ES-I3 (cell line): Measurements from ENCODE around the gene DEFB132.

ENCODE experiments used
- H3K36me3 ChIP-seq: 2 replicates; pipeline ENCODE4 v1.6.1; 2013; ENCODE audit warnings: mild to moderate bottlenecking, low read length, control low read depth, moderate library complexity; ENCODE audit not compliant: insufficient read depth
- H3K4me1 ChIP-seq: 2 replicates; pipeline ENCODE4 v1.6.1; 2013; ENCODE audit warnings: mild to moderate bottlenecking, control low read depth, low read length; ENCODE audit not compliant: insufficient read depth
- H3K9ac ChIP-seq: 2 replicates; pipeline ENCODE4 v1.6.1; 2013; ENCODE audit warnings: low read depth, mild to moderate bottlenecking, low read length, moderate library complexity
- H3K9me3 ChIP-seq: 2 replicates; pipeline ENCODE4 v1.6.1; 2013; ENCODE audit warnings: mild to moderate bottlenecking, low read length, moderate library complexity; ENCODE audit not compliant: control insufficient read depth, insufficient read depth

Gene DEFB132

DNA sequence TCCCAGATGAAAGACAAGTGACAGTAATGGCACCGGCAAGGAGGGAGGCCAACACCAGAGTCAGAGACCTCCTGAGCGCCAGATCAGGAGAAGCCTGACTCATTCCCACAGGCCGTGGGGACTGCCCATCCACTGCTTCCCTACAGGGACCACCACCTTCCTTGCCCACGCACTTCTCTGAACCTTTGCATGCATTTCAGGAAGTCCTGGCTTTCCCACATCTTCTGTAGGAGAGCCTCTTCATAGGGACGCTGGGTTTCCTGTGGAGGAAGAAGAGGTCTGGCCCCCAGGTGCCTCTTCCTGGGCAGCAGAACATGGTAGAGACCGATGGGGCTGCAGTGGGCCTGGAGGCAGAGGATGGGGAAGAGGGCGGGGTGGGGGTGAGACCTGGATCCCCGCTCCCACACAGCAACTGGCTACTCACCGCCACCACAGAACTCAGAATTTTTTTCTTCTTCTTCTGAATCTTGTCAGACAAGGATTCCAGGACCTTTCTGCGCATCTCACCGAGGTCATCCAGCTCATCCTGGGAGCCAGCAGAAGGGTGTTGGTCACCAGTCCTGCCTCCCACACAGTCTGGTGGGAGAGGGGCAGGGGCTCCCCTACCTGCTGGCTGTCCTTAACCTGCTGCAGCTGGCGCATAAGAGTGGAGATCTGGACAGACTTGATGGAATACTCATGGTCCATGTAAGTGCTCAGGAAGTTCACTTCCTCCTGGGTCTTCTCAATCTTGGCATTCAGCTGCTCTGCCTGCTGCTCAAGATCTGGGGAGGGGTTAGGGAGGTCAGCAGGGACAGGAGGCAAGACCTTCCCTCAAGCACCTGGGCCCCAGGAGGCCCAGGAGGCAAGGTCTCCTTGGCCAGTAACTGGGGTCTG is 19.3 kb downstream of the DEFB132 start:
- no peaks in the 10 kb centered on the region for H3K36me3 ChIP-seq
- no peaks in the 10 kb centered on the region for H3K4me1 ChIP-seq
- no peaks in the 10 kb centered on the region for H3K9me3 ChIP-seq
- H3K9ac ChIP-seq = no peak overlapping the region

DNA sequence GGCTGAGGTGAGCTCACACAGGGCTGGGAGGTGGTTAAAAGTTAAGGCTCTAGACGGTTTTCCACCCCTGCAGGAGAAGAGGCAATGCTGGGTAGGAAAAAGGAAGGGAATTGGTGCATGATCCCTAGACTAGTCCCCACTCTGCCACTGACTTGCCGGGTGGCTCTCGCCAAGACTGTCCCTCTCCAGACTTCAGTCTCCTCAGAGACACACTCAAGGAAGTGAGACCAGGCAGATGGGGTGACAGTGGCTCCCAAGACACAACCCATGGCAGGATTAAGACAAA is 19.9 kb downstream of the DEFB132 start:
- Histone ChIP-seq H3K9me3 (no peaks in the 10 kb centered on the region), H3K4me1 (no peaks in the 10 kb centered on the region), H3K9ac (no peak overlapping the region), H3K36me3 (no peaks in the 10 kb centered on the region)

DNA sequence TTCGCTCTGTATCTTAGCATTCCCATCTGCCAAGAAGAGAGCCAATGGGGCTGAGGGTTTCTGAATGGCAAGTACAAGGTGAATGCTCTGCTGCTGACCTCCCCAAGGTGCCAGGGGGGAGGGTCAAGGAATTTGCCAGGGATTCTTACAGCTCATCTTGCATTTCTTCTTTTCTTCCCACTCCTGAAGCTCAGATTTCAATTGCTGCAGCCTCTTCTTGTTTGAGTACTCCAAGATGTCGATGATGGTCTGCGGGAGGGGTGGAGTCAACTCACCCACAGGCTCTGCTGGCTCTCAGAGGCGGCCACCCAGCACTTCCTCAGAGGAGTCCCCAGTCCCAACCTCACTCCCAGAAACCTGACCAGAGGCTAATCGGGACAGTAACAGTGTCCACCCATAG is 20.7 kb downstream of the DEFB132 start:
- H3K36me3 ChIP-seq = no peaks in the 10 kb centered on the region
- H3K9me3 ChIP-seq = no peaks in the 10 kb centered on the region
- no peaks in the 10 kb centered on the region for H3K4me1 ChIP-seq
- no peak overlapping the region for H3K9ac ChIP-seq

DNA sequence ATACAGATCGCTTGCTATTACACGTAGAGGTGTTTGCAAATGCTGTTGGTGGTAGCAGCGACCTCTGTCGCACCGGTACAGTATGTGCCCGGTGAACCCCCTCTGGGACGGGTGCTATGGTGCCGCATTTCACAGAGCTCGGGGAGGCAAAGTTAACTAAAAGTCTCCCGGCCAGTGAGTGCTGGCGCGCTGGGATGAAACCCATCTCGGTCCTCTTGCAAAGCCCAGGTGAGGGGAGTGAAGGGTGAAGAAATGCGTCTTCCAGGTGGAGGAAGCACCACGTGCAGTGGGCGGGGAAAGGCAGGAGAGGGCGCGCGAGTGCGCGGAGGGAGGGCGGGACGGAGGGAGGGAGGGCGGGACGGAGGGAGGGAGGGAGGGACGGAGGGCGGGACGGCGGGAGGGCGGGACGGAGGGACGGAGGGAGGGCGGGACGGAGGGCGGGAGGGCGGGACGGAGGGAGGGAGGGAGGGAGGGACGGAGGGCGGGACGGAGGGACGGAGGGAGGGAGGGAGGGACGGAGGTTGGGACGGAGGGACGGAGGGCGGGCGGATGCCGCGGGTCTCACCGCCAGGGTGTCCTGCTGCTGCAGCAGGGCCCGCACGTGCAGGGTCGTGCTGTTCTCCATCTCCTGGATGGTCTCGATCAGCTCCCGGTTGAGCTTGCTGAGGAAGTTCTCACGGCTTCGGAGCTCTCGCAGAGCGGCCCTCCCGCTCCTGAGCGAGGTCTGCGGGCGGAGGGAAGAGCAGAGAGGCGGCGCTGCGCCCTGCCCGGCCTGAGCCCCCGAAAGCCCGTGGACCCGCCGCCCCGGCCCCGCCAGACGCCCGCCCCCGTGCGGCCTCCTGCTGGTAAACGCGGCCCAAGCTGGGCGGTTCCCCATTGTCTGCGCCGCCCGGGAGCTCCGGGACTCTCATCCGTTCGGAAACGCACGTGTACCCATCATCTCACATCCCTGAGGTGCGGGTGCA is 21.4 kb downstream of the DEFB132 start:
- Histone ChIP-seq H3K9me3 (no peaks in the 10 kb centered on the region), H3K9ac (peak overlapping the region; percentile 28; the same call in 1 of the 2 replicates), H3K36me3 (no peaks in the 10 kb centered on the region), H3K4me1 (no peaks in the 10 kb centered on the region)

DNA sequence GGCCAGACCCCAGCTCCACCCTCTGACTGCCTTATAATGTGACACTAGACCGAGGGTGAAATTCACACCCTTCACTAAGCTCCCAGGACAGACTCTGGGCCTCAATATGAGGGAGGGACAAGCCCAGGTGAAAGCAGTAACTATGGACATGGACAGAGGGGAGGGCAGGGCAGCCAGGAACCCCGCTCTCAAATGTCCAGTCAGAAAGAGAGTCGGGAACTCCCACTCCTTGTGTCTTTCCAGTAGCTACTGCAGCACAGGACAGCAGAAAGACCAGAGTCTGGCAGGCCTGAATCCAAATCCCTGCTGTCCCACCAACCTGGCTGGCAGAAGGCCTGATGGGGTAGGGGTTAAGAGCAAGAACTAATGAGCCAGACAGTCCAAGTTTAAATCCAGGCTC is 26.6 kb downstream of the DEFB132 start:
- Histone ChIP-seq H3K9me3 (no peaks in the 10 kb centered on the region; the same call in 1 of the 2 replicates), H3K4me1 (no peaks in the 10 kb centered on the region), H3K36me3 (no peaks in the 10 kb centered on the region), H3K9ac (no peak overlapping the region)

DNA sequence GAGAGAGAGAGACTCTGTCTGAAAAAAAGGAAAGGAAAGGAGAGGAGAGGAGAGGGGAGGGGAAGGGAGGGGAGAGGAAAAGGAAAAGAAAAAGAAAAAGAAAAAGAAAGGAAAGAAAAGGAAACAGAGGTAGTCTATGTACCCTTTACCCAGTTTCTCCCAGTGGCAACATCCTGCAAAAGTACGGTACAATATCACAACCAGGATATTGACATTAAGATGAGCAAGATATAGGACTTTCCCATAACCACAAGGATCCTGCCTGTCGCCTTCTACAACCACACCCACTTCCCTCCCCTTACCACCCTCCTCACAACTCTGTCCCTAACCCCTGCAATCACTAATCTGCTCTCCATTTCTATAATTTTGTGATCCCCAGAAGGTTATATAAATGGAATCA is 29.0 kb downstream of the DEFB132 start:
- peaks cover 4% of the 10 kb centered on the region; the same call in 1 of the 2 replicates for H3K4me1 ChIP-seq
- no peaks in the 10 kb centered on the region for H3K36me3 ChIP-seq
- no peak overlapping the region for H3K9ac ChIP-seq
- no peaks in the 10 kb centered on the region; the same call in 1 of the 2 replicates for H3K9me3 ChIP-seq

DNA sequence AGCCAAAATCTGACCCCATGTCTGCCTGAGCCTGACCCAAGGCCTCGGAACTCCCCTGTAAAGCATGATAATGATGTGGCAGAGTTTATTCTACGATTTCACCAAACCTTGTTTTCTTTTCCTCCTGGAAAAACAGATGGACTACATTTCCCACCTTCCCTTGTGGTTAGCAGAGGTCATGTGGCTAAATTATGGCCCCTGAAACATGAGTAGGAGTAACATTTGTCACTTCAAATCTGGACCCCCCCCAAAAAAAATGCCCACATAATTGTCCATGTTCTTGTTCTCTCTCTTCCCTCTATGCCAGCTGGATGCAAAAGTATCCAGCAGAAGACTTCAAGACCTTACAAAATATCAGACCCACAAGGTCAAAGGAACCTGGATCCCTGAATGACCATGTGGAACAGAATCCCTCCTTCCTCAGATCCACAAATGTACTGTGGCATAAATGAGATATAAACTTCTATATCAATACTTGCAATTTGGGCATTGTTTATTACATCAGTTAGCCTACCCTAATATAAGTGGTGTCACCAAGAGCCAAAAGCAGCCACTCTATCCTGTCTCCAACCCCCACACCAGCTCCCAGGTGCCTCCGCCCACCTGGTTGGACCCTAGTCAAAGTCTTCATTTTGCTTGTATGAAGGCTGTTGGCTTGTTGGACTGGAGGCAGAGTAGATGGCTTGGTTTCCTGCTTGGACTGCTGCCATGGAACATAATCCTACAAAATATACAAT is 31.6 kb downstream of the DEFB132 start:
- Histone ChIP-seq H3K4me1 (peaks cover 9% of the 10 kb centered on the region; the same call in 1 of the 2 replicates), H3K9ac (peak overlapping the region; percentile 61; the same call in 1 of the 2 replicates), H3K36me3 (no peaks in the 10 kb centered on the region), H3K9me3 (no peaks in the 10 kb centered on the region; the same call in 1 of the 2 replicates)

DNA sequence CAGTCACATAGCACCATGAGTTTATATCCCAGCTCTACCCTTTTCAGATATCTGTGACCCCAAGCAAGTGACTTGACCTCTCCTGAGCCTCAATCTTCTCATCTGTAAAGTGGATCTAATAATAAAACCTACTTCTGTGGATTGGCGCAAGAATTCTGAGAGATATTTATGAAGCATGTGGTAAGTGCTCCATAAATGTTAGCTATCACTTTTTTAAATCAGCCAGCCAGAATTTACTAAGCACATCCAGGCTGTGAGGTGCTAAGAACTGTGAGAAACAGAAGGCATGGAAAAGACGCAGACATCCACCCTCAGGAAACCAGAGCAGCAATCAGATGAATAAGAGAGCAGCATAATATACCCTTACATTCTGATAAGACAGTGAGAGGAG is 32.2 kb downstream of the DEFB132 start:
- peaks cover 9% of the 10 kb centered on the region; the same call in 1 of the 2 replicates for H3K4me1 ChIP-seq
- no peaks in the 10 kb centered on the region; the same call in 1 of the 2 replicates for H3K9me3 ChIP-seq
- H3K9ac ChIP-seq = peak overlapping the region; percentile 61
- H3K36me3 ChIP-seq = no peaks in the 10 kb centered on the region

DNA sequence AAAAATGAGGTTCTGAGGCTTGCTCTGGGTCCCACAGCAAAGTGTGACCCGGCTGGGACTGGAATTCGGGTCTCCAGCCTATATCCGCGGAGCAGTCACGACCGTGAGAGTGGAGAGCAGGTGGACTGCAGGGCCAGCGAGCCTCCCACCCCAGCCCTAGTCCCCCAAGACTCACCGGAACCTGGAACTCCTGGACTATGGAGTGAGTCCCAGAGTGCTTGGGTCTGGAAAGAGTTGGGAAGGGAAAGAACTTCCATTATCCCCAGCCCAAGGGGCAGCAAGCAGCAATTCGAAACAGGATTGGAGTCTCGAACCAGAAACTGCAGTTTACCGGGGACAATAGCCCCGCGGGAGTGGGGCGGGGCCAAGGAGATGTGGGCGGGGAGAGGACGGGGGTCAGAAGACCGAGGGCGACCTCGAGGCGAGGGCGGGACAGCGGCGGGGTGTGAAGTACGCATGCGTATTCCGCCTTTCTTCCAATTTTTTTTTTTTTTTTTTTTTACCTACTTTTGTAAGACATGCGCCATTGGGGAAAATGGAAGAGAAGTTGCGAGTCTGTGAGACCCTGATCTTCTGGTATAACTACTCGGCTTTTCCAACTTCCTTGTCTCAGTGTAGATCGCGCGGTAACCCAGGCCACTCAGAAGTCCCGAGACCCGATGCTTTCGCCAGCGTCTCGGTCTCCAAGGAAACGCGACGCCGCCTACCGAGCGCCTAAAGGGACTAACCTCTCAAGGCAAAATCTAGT is 32.7 kb downstream of the DEFB132 start, which contains the start of gene C20orf96:
Gene C20orf96 (minus strand): TSS at position 667 of the 748 bp plus-strand sequence. CDS start 140 bp downstream, at position 527.
- Histone ChIP-seq H3K36me3 (no peaks in the 10 kb centered on the region), H3K9me3 (no peaks in the 10 kb centered on the region; the same call in 1 of the 2 replicates), H3K4me1 (peaks cover 9% of the 10 kb centered on the region; the same call in 1 of the 2 replicates), H3K9ac (peak within 1 kb of the TSS; percentile 61)

DNA sequence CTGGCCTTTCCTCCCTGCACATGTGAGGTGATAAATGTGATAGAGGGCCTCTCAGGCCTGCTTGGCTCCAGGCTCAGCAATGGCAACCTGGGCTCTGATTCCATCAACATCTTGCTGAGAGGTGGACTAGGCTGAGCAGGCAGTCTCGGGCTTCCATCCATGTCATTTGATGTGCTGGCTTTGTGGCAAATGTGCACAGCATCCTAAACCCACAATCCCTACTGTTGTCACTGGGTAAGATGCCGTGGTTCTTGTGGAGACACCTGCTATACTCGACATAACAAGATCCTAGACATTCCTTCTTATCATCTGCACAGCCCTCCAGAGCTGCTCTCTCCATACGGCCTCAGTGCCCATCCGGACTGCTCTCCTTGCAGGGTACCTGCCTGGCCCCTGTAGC is 37.1 kb downstream of the DEFB132 start:
- Histone ChIP-seq H3K9me3 (no peaks in the 10 kb centered on the region), H3K4me1 (peaks cover 9% of the 10 kb centered on the region; the same call in 1 of the 2 replicates), H3K36me3 (no peaks in the 10 kb centered on the region)

DNA sequence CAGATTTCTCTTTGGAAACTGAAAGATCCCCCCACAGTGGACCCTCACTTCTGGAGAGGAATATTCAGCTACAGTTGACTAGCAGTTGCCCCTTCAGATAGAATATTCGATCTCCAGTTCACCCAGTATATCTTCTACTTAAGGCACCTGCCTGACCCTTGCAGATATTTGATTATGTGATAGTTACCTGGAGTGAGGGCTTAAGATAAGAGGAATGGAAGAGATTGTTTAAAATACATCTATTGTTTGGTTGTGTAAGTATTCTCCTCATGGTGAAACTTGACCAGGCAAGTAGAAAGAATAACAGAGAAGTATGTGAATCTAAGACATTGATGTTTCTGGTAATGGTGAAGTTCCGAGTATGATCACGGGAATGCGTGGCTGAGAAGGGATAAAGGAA is 38.3 kb downstream of the DEFB132 start:
- H3K9me3 ChIP-seq = no peaks in the 10 kb centered on the region
- peaks cover 14% of the 10 kb centered on the region for H3K4me1 ChIP-seq
- no peak overlapping the region for H3K9ac ChIP-seq
- no peaks in the 10 kb centered on the region for H3K36me3 ChIP-seq

More for the DNA sequence above, 37.1 kb downstream of the DEFB132 start:
- no peak overlapping the region for H3K9ac ChIP-seq

DNA sequence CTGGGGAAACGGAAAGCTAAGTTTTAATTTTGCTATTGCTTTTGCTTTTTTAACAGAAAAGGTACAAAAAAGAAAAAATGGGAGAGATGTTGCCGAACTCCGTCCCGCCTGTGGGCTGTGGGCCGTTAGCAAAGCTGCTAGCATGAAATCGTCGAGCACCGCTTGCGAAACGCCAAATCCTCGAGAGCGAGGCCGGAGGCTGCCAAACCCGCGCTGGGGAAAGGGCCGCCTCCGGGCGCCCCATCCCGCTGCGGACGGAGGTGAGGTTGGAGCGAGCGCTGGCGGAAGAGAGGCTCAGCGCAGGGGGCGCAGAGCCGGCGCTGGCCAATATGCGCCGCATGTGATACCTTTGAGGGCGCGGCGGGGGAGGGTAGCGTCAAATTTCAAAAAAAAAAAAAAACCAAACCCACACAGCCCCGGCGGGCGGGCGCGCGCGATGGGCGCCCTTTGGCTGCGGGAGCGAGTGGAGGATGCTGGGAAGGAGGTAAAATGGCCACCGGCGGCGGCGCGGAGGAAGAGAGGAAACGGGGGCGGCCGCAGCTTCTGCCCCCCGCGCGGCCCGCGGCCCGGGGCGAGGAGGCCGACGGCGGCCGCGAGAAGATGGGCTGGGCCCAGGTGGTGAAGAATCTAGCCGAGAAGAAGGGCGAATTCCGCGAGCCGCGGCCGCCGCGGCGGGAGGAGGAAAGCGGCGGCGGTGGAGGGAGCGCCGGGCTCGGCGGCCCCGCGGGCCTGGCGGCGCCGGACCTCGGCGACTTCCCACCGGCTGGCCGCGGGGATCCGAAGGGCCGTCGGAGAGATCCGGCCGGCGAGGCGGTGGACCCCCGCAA is 39.8 kb downstream of the DEFB132 start, which contains the start of gene ZCCHC3:
Gene ZCCHC3 (plus strand): TSS at position 473 of the 827 bp plus-strand sequence. CDS start 17 bp downstream, at position 490.
- Histone ChIP-seq H3K9me3 (no peaks in the 10 kb centered on the region), H3K9ac (peak within 1 kb of the TSS; percentile 93), H3K36me3 (no peaks in the 10 kb centered on the region), H3K4me1 (peaks cover 18% of the 10 kb centered on the region)
